ENCODE results near the gene FGFR2.

DNA sequence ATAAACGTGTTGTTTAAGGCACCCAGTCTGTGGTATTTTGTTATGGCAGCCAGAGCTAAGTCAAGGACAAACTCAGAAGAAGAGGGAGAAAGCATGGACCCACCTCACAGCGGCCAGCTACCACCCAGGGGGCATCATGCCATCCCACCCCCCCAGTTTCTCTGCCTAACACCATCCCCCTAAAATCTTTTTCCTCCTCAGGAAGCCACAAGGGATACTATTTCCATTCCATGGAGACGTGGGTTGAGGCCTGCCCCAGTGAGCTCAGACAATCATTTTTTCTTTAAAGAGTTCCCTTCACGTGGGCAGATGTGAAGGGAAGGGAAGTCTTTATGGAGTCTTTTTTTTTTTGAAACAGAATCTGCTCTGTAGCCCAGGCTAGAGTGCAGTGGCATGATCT lies 131.8 kb downstream of the FGFR2 start:
- TF ChIP-seq, protein P1, sequence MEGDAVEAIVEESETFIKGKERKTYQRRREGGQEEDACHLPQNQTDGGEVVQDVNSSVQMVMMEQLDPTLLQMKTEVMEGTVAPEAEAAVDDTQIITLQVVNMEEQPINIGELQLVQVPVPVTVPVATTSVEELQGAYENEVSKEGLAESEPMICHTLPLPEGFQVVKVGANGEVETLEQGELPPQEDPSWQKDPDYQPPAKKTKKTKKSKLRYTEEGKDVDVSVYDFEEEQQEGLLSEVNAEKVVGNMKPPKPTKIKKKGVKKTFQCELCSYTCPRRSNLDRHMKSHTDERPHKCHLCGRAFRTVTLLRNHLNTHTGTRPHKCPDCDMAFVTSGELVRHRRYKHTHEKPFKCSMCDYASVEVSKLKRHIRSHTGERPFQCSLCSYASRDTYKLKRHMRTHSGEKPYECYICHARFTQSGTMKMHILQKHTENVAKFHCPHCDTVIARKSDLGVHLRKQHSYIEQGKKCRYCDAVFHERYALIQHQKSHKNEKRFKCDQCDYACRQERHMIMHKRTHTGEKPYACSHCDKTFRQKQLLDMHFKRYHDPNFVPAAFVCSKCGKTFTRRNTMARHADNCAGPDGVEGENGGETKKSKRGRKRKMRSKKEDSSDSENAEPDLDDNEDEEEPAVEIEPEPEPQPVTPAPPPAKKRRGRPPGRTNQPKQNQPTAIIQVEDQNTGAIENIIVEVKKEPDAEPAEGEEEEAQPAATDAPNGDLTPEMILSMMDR (IDR thresholded peaks at IDR 0.05; ENCODE audit: low read depth, low read length, missing input control), result no peak
- TF ChIP-seq SP1 (IDR thresholded peaks at IDR 0.05) (no peak), TAF1 (conservative IDR thresholded peaks at IDR 0.05) (no peak), FOXA1 (IDR thresholded peaks at IDR 0.05) (no peak), GABPA (IDR thresholded peaks at IDR 0.05 in 1 of 2, conservative IDR thresholded peaks at IDR 0.05 in 1 of 2) (no peak), JUND (IDR thresholded peaks at IDR 0.05) (no peak)
- TF ChIP-seq, protein P2, sequence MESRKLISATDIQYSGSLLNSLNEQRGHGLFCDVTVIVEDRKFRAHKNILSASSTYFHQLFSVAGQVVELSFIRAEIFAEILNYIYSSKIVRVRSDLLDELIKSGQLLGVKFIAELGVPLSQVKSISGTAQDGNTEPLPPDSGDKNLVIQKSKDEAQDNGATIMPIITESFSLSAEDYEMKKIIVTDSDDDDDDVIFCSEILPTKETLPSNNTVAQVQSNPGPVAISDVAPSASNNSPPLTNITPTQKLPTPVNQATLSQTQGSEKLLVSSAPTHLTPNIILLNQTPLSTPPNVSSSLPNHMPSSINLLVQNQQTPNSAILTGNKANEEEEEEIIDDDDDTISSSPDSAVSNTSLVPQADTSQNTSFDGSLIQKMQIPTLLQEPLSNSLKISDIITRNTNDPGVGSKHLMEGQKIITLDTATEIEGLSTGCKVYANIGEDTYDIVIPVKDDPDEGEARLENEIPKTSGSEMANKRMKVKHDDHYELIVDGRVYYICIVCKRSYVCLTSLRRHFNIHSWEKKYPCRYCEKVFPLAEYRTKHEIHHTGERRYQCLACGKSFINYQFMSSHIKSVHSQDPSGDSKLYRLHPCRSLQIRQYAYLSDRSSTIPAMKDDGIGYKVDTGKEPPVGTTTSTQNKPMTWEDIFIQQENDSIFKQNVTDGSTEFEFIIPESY (IDR thresholded peaks at IDR 0.05), result no peak
- TF ChIP-seq, protein P3, sequence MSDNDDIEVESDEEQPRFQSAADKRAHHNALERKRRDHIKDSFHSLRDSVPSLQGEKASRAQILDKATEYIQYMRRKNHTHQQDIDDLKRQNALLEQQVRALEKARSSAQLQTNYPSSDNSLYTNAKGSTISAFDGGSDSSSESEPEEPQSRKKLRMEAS (IDR thresholded peaks at IDR 0.05), result no peak
- TF ChIP-seq, protein P4, sequence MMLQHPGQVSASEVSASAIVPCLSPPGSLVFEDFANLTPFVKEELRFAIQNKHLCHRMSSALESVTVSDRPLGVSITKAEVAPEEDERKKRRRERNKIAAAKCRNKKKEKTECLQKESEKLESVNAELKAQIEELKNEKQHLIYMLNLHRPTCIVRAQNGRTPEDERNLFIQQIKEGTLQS (IDR thresholded peaks at IDR 0.05), result no peak
- TF ChIP-seq, protein P5, sequence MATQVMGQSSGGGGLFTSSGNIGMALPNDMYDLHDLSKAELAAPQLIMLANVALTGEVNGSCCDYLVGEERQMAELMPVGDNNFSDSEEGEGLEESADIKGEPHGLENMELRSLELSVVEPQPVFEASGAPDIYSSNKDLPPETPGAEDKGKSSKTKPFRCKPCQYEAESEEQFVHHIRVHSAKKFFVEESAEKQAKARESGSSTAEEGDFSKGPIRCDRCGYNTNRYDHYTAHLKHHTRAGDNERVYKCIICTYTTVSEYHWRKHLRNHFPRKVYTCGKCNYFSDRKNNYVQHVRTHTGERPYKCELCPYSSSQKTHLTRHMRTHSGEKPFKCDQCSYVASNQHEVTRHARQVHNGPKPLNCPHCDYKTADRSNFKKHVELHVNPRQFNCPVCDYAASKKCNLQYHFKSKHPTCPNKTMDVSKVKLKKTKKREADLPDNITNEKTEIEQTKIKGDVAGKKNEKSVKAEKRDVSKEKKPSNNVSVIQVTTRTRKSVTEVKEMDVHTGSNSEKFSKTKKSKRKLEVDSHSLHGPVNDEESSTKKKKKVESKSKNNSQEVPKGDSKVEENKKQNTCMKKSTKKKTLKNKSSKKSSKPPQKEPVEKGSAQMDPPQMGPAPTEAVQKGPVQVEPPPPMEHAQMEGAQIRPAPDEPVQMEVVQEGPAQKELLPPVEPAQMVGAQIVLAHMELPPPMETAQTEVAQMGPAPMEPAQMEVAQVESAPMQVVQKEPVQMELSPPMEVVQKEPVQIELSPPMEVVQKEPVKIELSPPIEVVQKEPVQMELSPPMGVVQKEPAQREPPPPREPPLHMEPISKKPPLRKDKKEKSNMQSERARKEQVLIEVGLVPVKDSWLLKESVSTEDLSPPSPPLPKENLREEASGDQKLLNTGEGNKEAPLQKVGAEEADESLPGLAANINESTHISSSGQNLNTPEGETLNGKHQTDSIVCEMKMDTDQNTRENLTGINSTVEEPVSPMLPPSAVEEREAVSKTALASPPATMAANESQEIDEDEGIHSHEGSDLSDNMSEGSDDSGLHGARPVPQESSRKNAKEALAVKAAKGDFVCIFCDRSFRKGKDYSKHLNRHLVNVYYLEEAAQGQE (IDR thresholded peaks at IDR 0.05), result no peak

Measured in liver (tissue), 3 donors.